ENCODE measurements around the gene DOLPP1. TPM values are rescaled to one million over a fixed set of nuclear protein-coding genes. Genes with fewer than 3 reads are reported as not detected.

The DOLPP1 gene
- total RNA-seq (2022; extraction: Qiagen RNA extraction) = 18.9 to 21.0 TPM (median 19.4 TPM) in 5 replicates

DNA sequence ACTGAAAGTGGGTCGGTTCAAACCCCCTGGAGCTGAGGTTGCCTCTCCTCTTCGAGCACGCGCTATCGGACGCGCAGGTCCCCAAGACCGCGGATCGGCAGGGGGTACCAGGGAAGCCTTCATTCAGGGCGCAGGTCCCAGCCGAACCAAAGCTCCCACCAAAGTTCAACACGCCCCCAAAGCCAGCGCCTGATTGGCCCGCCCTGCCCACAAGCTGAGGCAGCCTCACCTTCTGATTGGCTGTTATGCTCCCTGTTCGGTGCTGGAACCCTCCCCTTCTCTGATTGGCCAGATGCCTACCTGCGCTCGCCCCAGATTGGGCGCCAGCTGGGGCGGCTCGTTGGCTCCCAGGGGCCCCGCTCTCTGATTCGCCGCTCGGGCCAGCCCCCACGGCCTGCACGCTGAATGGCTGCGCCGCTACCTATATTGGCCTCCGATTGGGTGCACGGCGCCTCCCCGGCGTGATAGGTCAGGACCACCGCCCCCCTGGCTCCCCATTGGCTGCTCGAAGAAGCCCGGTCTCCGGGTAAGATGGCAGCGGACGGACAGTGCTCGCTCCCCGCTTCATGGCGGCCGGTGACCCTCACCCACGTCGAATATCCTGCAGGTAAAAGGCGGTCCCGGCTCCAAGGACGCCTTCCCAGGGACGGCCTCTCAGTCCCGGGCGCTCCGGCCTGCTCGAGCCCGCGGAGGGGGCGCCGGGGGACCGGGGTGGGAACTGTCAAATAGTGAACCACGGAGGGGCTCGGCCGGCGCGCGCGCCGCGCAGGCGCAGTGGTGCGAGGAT is at the start of gene DOLPP1:
Gene DOLPP1 (plus strand): TSS at position 511 of the 787 bp plus-strand sequence. CDS start 21 bp downstream, at position 532.

DNA sequence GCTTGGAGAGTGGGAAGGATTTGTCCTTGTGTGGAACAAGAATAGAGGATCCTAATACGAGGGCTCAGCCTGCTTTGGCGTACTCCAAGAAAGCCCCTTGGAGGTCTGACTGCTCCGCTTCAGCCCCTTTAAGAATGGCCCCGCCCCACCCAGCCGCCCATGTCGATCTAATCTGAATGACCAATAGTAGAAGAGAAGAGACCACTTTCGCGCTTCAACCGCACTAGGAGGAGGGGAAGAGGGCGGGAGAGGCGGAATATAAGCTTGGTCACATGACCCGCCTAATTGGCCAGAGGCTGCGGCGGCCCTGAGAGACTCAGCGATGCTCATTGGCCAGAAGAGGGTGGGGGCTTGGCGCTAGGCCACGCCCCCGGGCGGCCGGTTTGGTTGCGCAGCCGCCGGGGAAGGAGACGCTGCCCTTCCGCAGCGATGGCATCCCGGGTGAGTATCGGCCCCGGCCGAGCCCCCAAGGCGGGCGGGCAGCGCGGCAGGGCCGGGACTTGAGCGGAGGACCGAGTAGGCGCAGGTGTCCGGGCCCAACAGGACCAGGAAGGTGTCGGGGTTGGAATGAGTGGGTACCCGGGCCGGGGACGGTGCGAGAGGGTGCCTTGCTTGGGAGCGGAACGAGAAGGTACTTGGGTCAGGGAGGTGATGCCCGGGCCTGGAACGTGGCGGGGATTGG is 44.5 kb upstream of the DOLPP1 start, which contains the start of gene MIGA2:
Gene MIGA2 (plus strand): TSS at position 386 of the 682 bp plus-strand sequence. CDS start 3,969 bp downstream, outside the sequence.

DNA sequence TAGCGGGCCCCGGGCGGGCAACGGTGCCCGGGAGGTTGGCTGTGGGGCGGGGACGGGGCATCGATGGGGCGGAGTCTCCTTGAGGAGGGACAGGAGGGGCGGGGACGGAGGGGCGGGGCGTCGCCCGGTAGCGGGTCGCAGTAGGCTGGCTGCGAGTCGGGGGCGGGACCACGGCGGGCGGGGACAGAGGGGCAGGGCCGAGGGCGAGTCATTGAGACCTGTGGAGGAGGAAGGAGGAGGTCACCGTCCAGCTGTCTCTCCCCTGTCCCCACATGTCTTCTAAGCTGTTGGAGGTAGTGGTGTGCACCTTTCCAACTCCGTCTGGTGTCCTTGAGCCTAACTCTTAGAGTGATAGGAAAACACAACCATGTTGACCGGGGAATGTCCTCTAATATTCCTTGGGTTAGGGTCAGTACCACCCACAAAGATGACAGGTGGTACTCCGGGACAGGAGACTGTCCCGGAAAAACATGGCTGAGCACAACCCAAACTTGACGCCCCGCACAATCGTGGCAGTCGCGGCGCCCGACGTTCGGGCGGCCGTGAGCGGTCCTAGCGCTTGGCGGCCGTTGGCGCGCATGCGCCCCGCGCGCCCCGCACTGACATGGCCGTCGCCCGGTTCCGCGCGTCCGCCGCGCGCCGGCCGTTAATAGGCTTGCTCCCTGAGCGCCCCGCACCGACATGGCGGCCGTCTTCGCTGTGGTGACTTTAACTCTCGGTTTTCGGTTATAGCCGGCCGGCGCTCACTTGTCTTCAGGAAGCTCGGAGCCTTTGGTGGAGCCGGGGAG is 30.0 kb downstream of the DOLPP1 start, which contains the start of the genes CRAT and PTPA:
Gene CRAT (minus strand): TSS at position 54 of the 788 bp plus-strand sequence. CDS start 284 bp downstream, outside the sequence.
Gene PTPA (plus strand): TSS at position 676 of the 788 bp plus-strand sequence. CDS start 186 bp downstream, outside the sequence.

Other genes with a start within 250 kb of the DOLPP1 start
- gene KYAT1, start 199.2 kb upstream of the DOLPP1 start, total RNA-seq (2022; extraction: Qiagen RNA extraction) = 8.4 to 10.0 TPM (median 9.5 TPM) in 5 replicates
- gene LRRC8A, start 199.0 kb upstream of the DOLPP1 start, total RNA-seq (2022; extraction: Qiagen RNA extraction) = 41.0 to 52.8 TPM (median 50.0 TPM) in 5 replicates
- not detected in 5 replicates for gene PHYHD1, start 160.1 kb upstream of the DOLPP1 start, total RNA-seq (2022; extraction: Qiagen RNA extraction)
- gene DOLK, start 133.5 kb upstream of the DOLPP1 start, total RNA-seq (2022; extraction: Qiagen RNA extraction) = 28.8 to 39.6 TPM (median 36.4 TPM) in 5 replicates
- 36.0 to 42.7 TPM (median 40.0 TPM) in 5 replicates for gene NUP188, start 133.4 kb upstream of the DOLPP1 start, total RNA-seq (2022; extraction: Qiagen RNA extraction)
- gene SH3GLB2, start 52.8 kb upstream of the DOLPP1 start, total RNA-seq (2022; extraction: Qiagen RNA extraction) = 32.3 to 55.6 TPM (median 52.4 TPM) in 5 replicates
- 11.9 to 16.3 TPM (median 15.4 TPM) in 5 replicates for gene MIGA2, start 44.5 kb upstream of the DOLPP1 start, total RNA-seq (2022; extraction: Qiagen RNA extraction)
- 22.9 to 31.8 TPM (median 30.8 TPM) in 5 replicates for gene CRAT, start 29.7 kb downstream of the DOLPP1 start, total RNA-seq (2022; extraction: Qiagen RNA extraction)
- 120 to 137 TPM (median 132 TPM) in 5 replicates for gene PTPA, start 30.3 kb downstream of the DOLPP1 start, total RNA-seq (2022; extraction: Qiagen RNA extraction)
- 33.2 to 68.8 TPM (median 66.8 TPM) in 5 replicates for gene IER5L, start 97.2 kb downstream of the DOLPP1 start, total RNA-seq (2022; extraction: Qiagen RNA extraction)